ENCODE data around the gene UGT1A9. TPM values are rescaled to one million over a fixed set of nuclear protein-coding genes. Genes with fewer than 3 reads are reported as not detected.

The UGT1A9 gene
- total RNA-seq, 4 donors from 2014 or later: not detected

- no peak overlapping the region for H3K4me3 ChIP-seq
- no peaks in the 10 kb centered on the region for H3K36me3 ChIP-seq
- peaks cover 0 to 9% (median 0%) of the 10 kb centered on the region in 4 donors for H3K27me3 ChIP-seq
- peaks cover 0 to 10% (median under 1%) of the 10 kb centered on the region in 4 donors for H3K9me3 ChIP-seq
- intact Hi-C loops (cut with DNase I): no loop called here
- no peak for DNase-seq (ENCODE audit: extremely low spot score)
- H3K4me1 ChIP-seq: no peaks in the 10 kb centered on the region
- 90% methylated on average over 4 of the region's 4 CpGs for WGBS
- H3K27ac ChIP-seq (replicated peaks in 1 of 4): no peak overlapping the region
- TF ChIP-seq POLR2A (IDR thresholded peaks at IDR 0.05; ENCODE audit: low read depth): no peak
- no peak for TF ChIP-seq CTCF (IDR thresholded peaks at IDR 0.05)
- TF ChIP-seq POLR2AphosphoS5 (IDR thresholded peaks at IDR 0.05): no peak
- TF ChIP-seq EP300 (IDR thresholded peaks at IDR 0.05): no peak
Measured at GRCh38 chr2:233780771-233781170, 109.1 kb downstream of the UGT1A9 start.

GRCh38 chr2:233789554-233789953 is 117.9 kb downstream of the UGT1A9 start:
- H3K27me3 ChIP-seq: peaks cover 0 to 7% (median 0%) of the 10 kb centered on the region in 4 donors
- 93% methylated on average over 4 of the region's 7 CpGs for WGBS
- no peaks in the 10 kb centered on the region for H3K9me3 ChIP-seq
- H3K36me3 ChIP-seq: no peaks in the 10 kb centered on the region
- DNase-seq (ENCODE audit: extremely low spot score): no peak
- no peak overlapping the region for H3K4me3 ChIP-seq
- intact Hi-C loops (cut with DNase I): no loop called here
- H3K27ac ChIP-seq (replicated peaks in 1 of 4): no peak overlapping the region
- TF ChIP-seq POLR2A (IDR thresholded peaks at IDR 0.05; ENCODE audit: low read depth) (no peak), CTCF (IDR thresholded peaks at IDR 0.05) (no peak), EP300 (IDR thresholded peaks at IDR 0.05) (no peak), POLR2AphosphoS5 (IDR thresholded peaks at IDR 0.05) (no peak)
- no peaks in the 10 kb centered on the region for H3K4me1 ChIP-seq

- Histone ChIP-seq H3K27me3 (no peaks in the 10 kb centered on the region), H3K36me3 (no peaks in the 10 kb centered on the region), H3K27ac (replicated peaks in 1 of 4) (no peak overlapping the region), H3K4me1 (no peaks in the 10 kb centered on the region), H3K4me3 (no peak overlapping the region), H3K9me3 (no peaks in the 10 kb centered on the region)
- WGBS: 89% methylated on average over 18 of the region's 18 CpGs
- TF ChIP-seq POLR2A (IDR thresholded peaks at IDR 0.05; ENCODE audit: low read depth) (no peak), CTCF (IDR thresholded peaks at IDR 0.05) (no peak), EP300 (IDR thresholded peaks at IDR 0.05) (no peak), POLR2AphosphoS5 (IDR thresholded peaks at IDR 0.05) (no peak)
- DNase-seq (ENCODE audit: extremely low spot score): peak; percentile 89
- intact Hi-C loops (cut with DNase I): no loop called here
Measured at GRCh38 chr2:233791151-233791882, 119.6 kb downstream of the UGT1A9 start.

- intact Hi-C loops (cut with DNase I): no loop called here
- no peak for DNase-seq (ENCODE audit: extremely low spot score)
- TF ChIP-seq POLR2AphosphoS5 (IDR thresholded peaks at IDR 0.05) (no peak), CTCF (IDR thresholded peaks at IDR 0.05) (no peak), EP300 (IDR thresholded peaks at IDR 0.05) (no peak), POLR2A (IDR thresholded peaks at IDR 0.05; ENCODE audit: low read depth) (no peak)
- no peaks in the 10 kb centered on the region for H3K36me3 ChIP-seq
- WGBS: 81% methylated on average over 9 of the region's 9 CpGs
- H3K27me3 ChIP-seq: no peaks in the 10 kb centered on the region
- no peak overlapping the region for H3K4me3 ChIP-seq
- H3K27ac ChIP-seq (replicated peaks in 1 of 4): no peak overlapping the region
- no peaks in the 10 kb centered on the region for H3K4me1 ChIP-seq
- no peaks in the 10 kb centered on the region for H3K9me3 ChIP-seq
Measured at GRCh38 chr2:233791883-233792329, 120.2 kb downstream of the UGT1A9 start.

All from esophagus muscularis mucosa (tissue), 4 donors.